ENCODE data around the gene RELT.

DNA sequence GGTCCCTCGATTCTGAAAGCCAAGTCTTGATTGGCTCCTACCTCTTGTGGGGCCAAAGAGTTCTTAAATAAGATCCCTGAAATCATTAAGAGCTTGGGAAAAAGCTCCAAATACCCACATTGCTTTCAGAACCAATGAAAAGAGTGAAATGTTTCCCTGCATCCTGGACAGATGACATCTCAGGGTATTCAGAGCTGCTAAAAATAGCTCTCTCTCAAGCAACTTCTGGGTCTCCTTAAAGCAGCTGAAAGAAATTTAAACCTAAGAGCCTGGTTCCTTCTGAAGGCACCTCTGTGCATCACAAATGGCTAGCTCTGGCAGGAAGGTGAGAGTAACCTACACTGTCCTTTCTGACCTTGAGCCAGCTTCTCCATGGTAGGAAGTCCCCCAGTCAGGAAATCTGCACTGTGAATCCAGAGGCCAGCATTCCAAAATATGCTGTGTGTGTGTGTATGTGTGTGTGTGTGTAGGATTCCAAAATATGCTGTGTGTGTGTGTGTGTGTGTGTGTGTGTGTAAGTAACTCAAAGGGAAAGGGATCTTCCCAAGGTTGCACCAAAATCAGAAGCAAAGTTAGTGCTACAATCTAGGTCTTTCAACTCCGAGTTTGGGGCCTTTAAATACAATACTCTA lies 50.1 kb downstream of the RELT start:
- TF ChIP-seq, protein P1, sequence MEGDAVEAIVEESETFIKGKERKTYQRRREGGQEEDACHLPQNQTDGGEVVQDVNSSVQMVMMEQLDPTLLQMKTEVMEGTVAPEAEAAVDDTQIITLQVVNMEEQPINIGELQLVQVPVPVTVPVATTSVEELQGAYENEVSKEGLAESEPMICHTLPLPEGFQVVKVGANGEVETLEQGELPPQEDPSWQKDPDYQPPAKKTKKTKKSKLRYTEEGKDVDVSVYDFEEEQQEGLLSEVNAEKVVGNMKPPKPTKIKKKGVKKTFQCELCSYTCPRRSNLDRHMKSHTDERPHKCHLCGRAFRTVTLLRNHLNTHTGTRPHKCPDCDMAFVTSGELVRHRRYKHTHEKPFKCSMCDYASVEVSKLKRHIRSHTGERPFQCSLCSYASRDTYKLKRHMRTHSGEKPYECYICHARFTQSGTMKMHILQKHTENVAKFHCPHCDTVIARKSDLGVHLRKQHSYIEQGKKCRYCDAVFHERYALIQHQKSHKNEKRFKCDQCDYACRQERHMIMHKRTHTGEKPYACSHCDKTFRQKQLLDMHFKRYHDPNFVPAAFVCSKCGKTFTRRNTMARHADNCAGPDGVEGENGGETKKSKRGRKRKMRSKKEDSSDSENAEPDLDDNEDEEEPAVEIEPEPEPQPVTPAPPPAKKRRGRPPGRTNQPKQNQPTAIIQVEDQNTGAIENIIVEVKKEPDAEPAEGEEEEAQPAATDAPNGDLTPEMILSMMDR (IDR thresholded peaks at IDR 0.05), result no peak
- TF ChIP-seq EP300 (IDR thresholded peaks at IDR 0.05) (no peak), POLR2A (IDR thresholded peaks at IDR 0.05) (no peak)

Measured in upper lobe of left lung (tissue), 4 donors.